ENCODE measurements around the gene OR51T1. TPM values are rescaled to one million over a fixed set of nuclear protein-coding genes. Genes with fewer than 3 reads are reported as not detected.

The OR51T1 gene
- not detected in 5 replicates for total RNA-seq (2022; extraction: Qiagen RNA extraction; ENCODE audit: low read depth)

GRCh38 chr11:4881860-4882500, at the start of gene OR51T1:
TSS of gene OR51T1 (plus strand) at chr11:4881900. CDS start at chr11:4881900, 0 bp downstream.

GRCh38 chr11:4848908-4849532, 32.7 kb upstream of the OR51T1 start, which contains the start of gene OR51S1:
TSS of gene OR51S1 (minus strand) at chr11:4849208. CDS start at chr11:4849208, 0 bp downstream.

GRCh38 chr11:4903484-4903883, 21.8 kb downstream of the OR51T1 start, which contains the start of gene OR51A7:
TSS of gene OR51A7 (plus strand) at chr11:4903783. CDS start at chr11:4907370, 3,587 bp downstream.

GRCh38 chr11:4919250-4919649, 37.5 kb downstream of the OR51T1 start, which contains the start of gene OR51G2:
TSS of gene OR51G2 (minus strand) at chr11:4919350. CDS start at chr11:4915663, 3,687 bp downstream.

GRCh38 chr11:4924239-4924638, 42.5 kb downstream of the OR51T1 start, which contains the start of gene OR51G1:
TSS of gene OR51G1 (minus strand) at chr11:4924339. CDS start at chr11:4924339, 0 bp downstream.

Other genes with a start within 250 kb of the OR51T1 start
- not detected in 5 replicates for gene OR51D1, start 244.4 kb upstream of the OR51T1 start, total RNA-seq (2022; extraction: Qiagen RNA extraction; ENCODE audit: low read depth)
- not detected in 5 replicates for gene OR51E1, start 237.9 kb upstream of the OR51T1 start, total RNA-seq (2022; extraction: Qiagen RNA extraction; ENCODE audit: low read depth)
- not detected in 5 replicates for gene OR51E2, start 184.0 kb upstream of the OR51T1 start, total RNA-seq (2022; extraction: Qiagen RNA extraction; ENCODE audit: low read depth)
- not detected in 5 replicates for gene MMP26, start 177.1 kb upstream of the OR51T1 start, total RNA-seq (2022; extraction: Qiagen RNA extraction; ENCODE audit: low read depth)
- not detected in 5 replicates for gene OR51F1, start 112.0 kb upstream of the OR51T1 start, total RNA-seq (2022; extraction: Qiagen RNA extraction; ENCODE audit: low read depth)
- gene OR52R1, start 77.5 kb upstream of the OR51T1 start, total RNA-seq (2022; extraction: Qiagen RNA extraction; ENCODE audit: low read depth): not detected in 5 replicates
- not detected in 5 replicates for gene OR51F2, start 60.6 kb upstream of the OR51T1 start, total RNA-seq (2022; extraction: Qiagen RNA extraction; ENCODE audit: low read depth)
- gene OR51S1, start 32.7 kb upstream of the OR51T1 start, total RNA-seq (2022; extraction: Qiagen RNA extraction; ENCODE audit: low read depth): not detected in 5 replicates
- gene OR51A7, start 21.9 kb downstream of the OR51T1 start, total RNA-seq (2022; extraction: Qiagen RNA extraction; ENCODE audit: low read depth): not detected in 5 replicates
- gene OR51G2, start 37.5 kb downstream of the OR51T1 start, total RNA-seq (2022; extraction: Qiagen RNA extraction; ENCODE audit: low read depth): not detected in 5 replicates
- not detected in 5 replicates for gene OR51G1, start 42.4 kb downstream of the OR51T1 start, total RNA-seq (2022; extraction: Qiagen RNA extraction; ENCODE audit: low read depth)
- not detected in 5 replicates for gene OR51A4, start 65.7 kb downstream of the OR51T1 start, total RNA-seq (2022; extraction: Qiagen RNA extraction; ENCODE audit: low read depth)
- not detected in 5 replicates for gene OR51A2, start 73.8 kb downstream of the OR51T1 start, total RNA-seq (2022; extraction: Qiagen RNA extraction; ENCODE audit: low read depth)
- gene OR51L1, start 113.0 kb downstream of the OR51T1 start, total RNA-seq (2022; extraction: Qiagen RNA extraction; ENCODE audit: low read depth): not detected in 5 replicates
- gene OR52J3, start 164.6 kb downstream of the OR51T1 start, total RNA-seq (2022; extraction: Qiagen RNA extraction; ENCODE audit: low read depth): not detected in 5 replicates
- gene OR52E2, start 177.7 kb downstream of the OR51T1 start, total RNA-seq (2022; extraction: Qiagen RNA extraction; ENCODE audit: low read depth): not detected in 5 replicates
- gene OR52E1, start 187.7 kb downstream of the OR51T1 start, total RNA-seq (2022; extraction: Qiagen RNA extraction; ENCODE audit: low read depth): not detected in 5 replicates

Measured in A549 treated with GW870086 at 1 μM for 4 hours (cell line).